Liver (tissue), 3 donors: ENCODE results near the gene WNT11.

Experiments used
- RAD21 ChIP-seq, 2 donors: IDR thresholded peaks; 2 replicates each; pipeline ENCODE4 v1.6.1; 2016; ENCODE audit warnings: antibody characterized with exemption in 2 of 2, mild to moderate bottlenecking in 2 of 2
- TAF1 ChIP-seq: conservative IDR thresholded peaks from 2 replicates; pipeline ENCODE4 v1.6.1; 2016; ENCODE audit warnings: antibody characterized with exemption, mild to moderate bottlenecking
- TF ChIP-seq, protein P1 (sequence below): IDR thresholded peaks from 2 replicates; pipeline ENCODE4 v1.6.1; 2016; ENCODE audit warnings: antibody characterized with exemption
- TF ChIP-seq, protein P2 (sequence below): fragments of 150-350 bp; IDR thresholded peaks from 2 replicates; pipeline ENCODE4 v1.5.1; 2017; ENCODE audit warnings: improper control_type of control experiment, low read depth, low read length; ENCODE audit not compliant: missing input control
- TF ChIP-seq, protein P3 (sequence below): IDR thresholded peaks from 2 replicates; pipeline ENCODE4 v1.6.1; 2016; ENCODE audit warnings: antibody characterized with exemption, mild to moderate bottlenecking
- donor health status: healthy.
- donor health status: healthy.

DNA sequence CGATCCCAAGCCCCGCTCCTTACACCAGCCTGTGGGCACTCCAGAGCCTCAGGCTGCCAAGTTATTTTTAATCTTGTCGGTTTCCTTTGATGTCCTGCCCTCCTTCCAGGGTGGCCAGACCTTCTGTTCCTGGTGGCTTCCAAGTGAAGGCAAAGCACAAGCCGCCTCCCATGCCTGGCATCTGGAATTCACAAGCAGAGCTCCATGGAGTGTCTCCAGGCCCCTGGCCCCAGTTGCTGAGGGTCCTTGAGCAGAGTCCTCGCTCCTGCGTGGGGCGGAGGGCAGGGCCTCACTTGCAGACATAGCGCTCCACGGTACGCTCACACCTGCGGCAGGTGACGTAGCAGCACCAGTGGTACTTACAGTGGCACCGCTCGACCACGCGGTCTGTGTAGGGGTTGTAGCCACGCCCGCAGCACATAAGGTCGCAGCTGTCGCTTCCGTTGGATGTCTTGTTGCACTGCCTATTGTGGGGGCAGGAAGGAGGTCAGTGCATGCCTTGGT is 19.5 kb downstream of the WNT11 start:
- TF ChIP-seq, protein P1, sequence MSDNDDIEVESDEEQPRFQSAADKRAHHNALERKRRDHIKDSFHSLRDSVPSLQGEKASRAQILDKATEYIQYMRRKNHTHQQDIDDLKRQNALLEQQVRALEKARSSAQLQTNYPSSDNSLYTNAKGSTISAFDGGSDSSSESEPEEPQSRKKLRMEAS: no peak
- no peak for TF ChIP-seq RAD21 (IDR thresholded peaks at IDR 0.05)
- TF ChIP-seq TAF1: no peak
- TF ChIP-seq, protein P2, sequence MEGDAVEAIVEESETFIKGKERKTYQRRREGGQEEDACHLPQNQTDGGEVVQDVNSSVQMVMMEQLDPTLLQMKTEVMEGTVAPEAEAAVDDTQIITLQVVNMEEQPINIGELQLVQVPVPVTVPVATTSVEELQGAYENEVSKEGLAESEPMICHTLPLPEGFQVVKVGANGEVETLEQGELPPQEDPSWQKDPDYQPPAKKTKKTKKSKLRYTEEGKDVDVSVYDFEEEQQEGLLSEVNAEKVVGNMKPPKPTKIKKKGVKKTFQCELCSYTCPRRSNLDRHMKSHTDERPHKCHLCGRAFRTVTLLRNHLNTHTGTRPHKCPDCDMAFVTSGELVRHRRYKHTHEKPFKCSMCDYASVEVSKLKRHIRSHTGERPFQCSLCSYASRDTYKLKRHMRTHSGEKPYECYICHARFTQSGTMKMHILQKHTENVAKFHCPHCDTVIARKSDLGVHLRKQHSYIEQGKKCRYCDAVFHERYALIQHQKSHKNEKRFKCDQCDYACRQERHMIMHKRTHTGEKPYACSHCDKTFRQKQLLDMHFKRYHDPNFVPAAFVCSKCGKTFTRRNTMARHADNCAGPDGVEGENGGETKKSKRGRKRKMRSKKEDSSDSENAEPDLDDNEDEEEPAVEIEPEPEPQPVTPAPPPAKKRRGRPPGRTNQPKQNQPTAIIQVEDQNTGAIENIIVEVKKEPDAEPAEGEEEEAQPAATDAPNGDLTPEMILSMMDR: no peak
- TF ChIP-seq, protein P3, sequence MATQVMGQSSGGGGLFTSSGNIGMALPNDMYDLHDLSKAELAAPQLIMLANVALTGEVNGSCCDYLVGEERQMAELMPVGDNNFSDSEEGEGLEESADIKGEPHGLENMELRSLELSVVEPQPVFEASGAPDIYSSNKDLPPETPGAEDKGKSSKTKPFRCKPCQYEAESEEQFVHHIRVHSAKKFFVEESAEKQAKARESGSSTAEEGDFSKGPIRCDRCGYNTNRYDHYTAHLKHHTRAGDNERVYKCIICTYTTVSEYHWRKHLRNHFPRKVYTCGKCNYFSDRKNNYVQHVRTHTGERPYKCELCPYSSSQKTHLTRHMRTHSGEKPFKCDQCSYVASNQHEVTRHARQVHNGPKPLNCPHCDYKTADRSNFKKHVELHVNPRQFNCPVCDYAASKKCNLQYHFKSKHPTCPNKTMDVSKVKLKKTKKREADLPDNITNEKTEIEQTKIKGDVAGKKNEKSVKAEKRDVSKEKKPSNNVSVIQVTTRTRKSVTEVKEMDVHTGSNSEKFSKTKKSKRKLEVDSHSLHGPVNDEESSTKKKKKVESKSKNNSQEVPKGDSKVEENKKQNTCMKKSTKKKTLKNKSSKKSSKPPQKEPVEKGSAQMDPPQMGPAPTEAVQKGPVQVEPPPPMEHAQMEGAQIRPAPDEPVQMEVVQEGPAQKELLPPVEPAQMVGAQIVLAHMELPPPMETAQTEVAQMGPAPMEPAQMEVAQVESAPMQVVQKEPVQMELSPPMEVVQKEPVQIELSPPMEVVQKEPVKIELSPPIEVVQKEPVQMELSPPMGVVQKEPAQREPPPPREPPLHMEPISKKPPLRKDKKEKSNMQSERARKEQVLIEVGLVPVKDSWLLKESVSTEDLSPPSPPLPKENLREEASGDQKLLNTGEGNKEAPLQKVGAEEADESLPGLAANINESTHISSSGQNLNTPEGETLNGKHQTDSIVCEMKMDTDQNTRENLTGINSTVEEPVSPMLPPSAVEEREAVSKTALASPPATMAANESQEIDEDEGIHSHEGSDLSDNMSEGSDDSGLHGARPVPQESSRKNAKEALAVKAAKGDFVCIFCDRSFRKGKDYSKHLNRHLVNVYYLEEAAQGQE: no peak
